HG03060 (cell line): Measurements from ENCODE around the gene ZFR.
"Not testable (repeated sequence)": the region's sequence is repeated elsewhere in the genome, so short reads cannot be mapped to it uniquely, and the experiment has no call there.

ENCODE experiments used
- ATAC-seq: cut with Tn5 transposase; IDR thresholded peaks from one replicate; pipeline ENCODE4 v1.9.1; 2021; ENCODE audit warnings: low read depth, moderate number of reproducible peaks; ENCODE audit not compliant: unreplicated experiment

Gene ZFR

DNA sequence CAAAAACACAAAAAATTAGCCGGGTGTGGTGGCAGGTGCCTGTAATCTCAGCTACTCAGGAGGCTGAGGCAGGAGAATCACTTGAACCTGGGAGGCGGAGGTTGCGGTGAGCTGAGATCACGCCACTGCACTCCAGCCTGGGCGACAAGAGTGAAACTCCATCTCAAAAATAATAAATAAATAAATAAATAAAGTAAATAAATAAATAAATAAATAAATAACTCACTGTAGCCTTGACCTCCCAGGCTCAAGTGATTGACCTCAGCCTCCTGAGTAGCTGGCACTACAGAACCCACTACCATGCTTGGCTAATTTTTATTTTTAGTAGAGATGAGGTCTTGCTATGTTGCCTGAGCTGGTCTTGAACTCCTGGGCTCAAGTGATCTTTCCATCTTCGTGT is 77.3 kb downstream of the ZFR start:
- ATAC-seq: not testable (repeated sequence)

DNA sequence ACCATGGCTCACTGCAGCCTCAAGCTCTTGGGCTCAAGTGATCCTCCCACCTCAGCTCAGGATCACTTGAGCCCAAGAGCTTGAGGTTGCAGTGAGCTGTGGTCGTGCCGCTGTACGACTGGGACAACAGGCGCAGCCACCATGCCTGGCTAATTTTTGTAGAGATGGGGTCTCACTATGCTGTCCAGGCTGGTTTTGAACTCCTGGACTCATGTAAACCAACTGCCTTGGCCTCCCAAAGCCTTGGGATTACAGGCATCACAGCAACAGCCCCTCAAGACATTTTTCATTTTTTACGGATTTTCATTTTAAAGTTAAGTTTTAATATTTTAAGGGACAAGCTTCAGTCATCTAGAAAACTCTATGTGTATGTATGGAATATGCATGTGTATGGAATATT is 78.9 kb downstream of the ZFR start:
- no peak for ATAC-seq

DNA sequence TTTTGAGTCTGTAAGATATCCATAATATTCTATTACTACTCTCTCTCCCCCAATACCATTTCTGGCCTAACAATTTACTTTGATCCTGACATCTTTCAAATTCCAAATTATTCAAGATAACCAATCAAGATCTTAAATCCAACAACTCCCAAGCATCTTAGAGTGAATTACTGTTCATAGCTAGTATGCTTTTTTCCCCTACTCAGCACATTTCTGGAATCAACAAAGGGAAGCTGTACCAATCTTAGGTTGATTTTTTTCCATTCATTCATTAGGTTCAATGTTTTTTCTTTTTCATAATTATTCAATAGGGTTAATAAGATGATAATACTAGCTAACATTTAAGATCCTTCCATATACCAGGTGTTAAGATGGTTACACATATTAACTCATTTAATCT is 81.5 kb downstream of the ZFR start:
- no peak for ATAC-seq

DNA sequence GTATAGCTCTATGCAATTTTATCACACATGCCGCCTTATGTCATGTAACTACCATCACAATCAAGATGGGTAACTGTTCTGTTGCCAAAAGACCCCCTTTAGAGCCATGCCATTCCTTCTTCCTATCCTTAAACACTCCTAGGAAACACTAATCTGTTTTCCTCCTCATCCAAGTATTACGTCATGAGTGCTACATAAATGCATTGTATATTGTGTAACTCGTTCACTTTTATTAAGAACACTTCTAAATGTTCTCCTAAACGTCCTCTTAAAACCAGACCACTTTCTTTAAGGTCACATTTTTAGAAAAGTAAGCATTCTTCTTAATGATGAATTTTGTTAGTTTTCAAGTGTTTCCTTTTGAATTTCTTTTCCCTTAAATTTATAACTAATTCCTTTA is 82.0 kb downstream of the ZFR start:
- ATAC-seq: no peak

DNA sequence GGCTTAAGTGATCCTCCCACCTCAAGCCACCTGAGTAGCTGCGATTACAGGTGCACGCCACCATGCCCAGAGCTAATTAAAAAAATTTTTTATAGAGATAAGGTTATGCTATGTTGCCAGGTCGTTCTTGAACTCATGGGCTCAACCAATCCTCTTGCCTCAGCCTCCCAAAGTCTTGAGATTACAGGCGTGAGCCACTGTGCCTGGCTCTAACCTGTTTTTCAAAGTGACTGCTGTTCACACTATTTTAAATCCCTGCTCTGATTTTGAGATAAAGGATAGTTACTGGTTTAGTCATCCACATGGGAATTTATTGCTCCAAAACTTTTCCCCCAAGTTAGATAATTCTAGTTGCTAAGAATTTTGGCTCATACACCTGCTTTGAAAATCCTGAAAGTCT is 83.6 kb downstream of the ZFR start:
- no peak for ATAC-seq

DNA sequence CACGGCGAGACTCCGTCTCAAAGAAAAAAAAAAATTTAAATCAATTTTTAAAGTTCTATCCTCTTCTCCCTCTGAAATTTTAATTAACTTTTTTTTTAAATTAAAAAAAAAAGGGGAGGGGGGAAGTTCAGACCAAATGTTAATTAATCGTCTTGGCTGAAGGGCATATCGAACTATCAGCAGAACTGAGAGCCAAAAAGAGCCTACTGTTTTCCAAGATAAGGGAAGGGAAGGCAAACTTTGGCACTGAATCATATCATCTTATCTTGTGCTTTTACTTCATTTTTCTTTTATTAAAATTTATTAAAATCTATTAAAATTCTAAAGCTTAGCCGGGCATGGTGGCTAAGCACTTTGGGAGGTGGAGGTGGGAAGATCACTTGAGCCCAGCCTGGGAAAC is 85.9 kb downstream of the ZFR start:
- no peak for ATAC-seq

DNA sequence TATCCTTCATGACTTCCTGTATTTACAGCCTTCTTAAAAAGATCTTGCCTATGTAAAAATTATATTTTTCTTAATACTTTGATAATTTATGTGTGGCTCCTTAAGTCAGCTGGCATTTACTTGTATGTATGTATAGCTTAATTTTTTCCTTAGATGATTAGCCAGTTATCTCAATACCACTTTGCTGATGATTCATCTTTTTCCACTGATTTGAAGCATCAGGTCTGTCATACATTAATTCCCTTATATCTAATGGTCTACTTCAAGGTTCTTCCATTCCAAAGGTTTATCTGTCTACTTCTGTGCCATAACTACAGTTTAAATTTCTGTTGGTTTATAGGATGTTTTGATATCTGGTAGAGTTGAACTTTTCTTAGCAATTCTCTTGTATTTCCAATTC is 86.9 kb downstream of the ZFR start:
- no peak for ATAC-seq

DNA sequence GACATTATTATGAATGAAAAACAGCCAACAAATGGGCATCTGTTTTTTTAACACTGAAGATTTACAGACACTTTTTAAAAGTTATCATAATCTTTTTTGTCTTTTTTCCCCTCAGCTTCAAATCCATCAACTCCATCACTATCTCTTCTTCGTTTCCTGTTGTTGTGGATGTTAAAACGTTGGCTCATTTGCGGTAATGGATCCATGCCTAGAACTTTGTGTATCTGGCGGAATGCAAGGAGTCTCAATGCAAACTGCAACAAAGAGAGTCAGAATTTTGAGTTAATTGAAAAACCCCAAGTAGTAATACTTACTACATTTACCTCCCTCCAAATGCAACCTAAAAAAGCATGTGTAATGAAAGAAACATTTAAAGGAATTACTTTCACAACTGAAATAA is 88.9 kb downstream of the ZFR start:
- ATAC-seq: no peak

DNA sequence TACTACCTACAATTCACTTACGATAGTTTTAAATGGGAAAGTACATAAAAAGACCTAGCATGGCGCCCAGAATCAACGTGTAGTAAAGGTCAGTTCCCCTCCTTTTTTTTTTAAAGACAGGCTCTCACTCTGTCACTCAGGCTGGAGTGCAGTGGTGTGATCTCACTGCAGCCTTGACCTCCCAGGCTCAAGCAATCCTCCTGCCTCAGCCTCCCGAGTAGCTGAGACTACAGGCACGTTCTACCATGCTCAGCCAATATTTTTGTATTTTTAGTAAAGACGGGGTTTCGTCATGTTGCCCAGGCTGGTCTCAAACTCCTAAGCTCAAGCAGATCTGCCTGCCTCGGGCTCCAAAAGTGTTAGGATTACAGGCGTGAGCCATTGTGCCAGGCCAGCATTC is 91.1 kb downstream of the ZFR start:
- no peak for ATAC-seq

DNA sequence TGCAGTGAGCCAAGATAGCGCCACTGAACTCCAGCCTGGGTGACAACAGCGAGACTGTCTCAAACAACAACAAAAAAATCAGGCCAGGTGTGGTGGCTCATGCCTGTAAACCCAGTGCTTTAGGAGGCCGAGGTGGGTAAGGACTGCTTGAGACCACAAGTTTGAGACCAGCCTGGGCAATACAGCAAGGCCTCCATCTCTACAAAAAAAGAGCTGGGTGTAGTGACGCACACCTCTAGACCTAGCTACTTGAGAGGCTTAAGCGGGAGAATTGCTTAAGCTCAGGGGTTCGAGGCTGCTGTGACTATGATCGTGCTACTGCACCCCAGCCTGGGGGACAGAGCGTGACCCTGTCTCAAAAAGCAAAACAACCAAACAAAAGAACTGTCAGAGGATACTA is 91.9 kb downstream of the ZFR start:
- ATAC-seq: no peak

DNA sequence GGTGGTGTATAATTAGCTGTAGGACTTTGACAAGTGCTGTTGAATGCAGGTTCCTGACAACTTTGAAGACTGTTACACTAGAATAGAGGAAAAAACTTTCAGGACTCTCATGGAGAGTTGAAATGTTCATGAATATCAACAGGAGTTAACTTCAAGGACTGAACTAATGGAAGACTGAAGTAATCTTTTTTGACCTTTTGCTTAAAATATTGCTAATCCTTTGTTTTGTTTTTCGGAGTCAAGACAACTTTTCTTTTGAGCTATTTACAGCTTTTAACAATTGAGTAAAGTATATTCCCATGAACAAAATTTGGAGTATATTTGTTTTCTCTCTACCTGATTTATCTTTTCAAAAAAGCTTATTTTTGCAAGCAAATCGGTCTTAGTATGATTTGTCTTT is 97.7 kb downstream of the ZFR start:
- ATAC-seq: no peak

DNA sequence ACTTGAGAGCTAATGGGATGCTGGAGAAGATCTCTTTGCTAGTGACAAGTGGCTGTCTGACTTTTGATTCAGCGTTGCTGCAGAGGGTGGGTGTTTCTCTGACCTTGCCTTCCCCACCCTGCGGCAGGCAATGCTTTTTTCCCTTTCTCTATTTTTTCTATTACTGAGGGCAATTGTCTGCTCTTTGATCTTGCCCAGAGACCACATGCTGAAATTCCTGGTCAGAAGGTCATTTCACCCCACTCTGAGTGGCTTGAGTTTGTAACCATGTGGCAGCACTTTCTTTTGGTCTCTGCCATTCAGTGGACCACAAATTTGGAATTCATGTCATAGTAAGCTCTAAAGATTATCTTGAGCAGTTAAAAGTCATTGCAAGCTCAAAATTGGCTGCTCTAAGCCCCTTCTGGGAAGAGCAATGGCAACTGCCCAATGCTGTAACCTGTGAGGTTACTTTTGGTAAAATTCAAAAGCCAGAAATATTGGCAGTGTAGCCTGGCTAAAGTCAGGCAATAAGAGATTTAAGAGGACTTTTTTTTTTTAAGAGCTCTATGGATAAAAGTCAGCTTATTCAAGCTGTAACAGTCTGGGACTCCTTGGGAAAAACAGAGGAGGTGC is 101.4 kb downstream of the ZFR start:
- ATAC-seq: no peak

DNA sequence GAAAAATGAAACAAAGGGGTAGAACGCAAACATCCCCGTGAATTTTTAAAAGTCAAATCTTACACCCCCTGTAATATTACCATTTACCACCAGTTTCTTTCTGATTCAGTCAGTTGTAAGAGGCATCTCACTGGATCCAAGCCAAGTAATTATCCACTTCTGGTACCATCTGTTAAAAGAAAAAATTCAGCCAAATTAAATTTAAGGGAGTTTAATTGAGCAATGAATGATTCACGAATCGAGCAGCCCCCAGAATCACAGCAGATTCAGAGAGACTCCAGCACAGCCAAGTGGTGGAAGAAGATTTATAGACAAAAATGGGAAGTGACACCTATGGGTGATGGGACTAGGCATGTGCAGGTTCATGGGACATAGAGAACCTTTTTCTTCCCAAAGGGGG is 101.9 kb downstream of the ZFR start:
- ATAC-seq: no peak

DNA sequence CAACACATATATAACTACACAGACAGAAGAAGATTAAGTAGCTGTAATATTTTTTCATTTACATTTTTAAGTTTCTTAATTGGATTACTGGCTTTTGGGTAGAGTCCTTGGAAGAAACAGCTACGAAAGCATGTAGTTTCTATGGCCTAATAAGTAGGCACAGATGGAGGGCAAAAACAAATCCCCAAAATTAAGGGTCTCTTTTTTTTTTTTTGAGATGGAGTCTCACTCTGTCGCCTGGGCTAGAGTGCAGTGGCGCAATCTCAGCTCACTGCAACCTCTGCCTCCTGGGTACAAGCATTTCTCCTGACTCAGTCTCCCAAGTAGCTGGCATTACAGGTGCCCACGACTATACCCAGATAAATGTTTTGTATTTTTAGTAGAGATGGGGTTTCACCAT is 104.7 kb downstream of the ZFR start:
- ATAC-seq: no peak

DNA sequence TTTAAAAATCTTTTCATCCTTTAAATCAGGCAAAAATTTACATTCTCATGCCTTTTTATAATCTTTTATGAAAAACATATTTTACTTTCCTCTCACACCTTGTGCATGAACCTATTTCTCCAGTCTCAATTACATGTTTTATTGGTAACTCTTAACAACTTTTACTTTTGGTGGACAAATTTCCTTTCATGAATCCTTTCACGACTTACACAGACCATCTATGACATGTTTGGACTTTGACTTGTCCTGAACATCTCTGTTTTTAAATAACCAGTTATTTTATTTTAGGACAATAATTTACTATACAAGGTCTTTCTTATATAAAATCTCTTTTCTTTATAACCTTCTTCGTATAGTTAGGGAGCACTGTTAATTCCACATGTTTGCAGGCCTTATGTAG is 105.3 kb downstream of the ZFR start:
- ATAC-seq: no peak

DNA sequence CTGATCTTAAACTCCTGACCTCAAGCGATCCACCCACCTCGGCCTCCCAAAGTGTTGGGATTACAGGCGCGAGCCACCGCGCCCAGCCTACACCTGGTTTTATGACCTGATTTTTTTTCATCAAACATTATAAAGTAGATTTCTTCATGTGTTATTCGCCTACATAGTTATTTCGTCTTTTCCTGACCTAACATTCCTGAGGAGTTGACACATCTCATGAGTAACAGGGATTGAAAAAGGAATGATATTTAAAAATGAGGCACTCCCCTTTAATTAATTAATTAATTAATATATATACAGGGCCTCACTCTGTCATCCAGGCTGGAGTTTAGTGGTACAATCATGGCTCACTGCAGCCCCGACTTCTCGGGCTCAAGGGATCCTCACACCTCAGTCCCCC is 111.6 kb downstream of the ZFR start:
- no peak for ATAC-seq

DNA sequence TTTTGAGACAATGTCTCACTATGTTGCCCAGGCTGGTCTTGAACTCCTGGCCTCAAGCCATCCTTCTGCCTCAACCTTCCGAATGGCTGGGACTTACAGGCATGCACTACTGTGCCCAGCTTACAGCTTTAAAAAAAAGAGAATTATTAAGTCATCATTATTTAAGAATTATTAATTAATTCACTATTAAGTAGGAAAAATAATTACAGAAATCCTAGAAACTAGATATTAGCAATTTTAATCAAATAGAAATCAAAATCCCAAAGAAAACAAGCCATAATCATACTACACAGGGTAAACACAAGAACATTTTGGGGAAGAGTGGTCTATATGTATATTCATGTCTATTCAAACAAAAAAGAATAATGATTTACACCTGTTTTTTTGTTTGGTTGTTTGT is 112.2 kb downstream of the ZFR start:
- ATAC-seq: no peak

DNA sequence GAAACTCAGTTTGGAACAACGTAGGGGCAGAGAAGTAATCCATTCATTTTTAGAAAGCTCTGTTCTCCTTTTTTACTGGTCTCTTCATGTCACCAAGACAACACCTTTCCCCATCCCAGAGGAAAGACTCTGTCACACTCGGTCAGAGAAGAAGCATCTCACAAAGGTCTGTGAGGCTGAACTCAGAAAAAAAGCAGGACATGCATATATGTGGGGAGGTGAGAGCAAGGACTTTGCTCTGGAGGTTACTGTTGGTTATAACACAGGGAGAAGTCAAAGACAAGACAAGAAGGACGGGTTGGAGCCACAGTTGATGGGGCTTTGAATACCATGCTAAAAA is 112.6 kb downstream of the ZFR start:
- no peak for ATAC-seq

DNA sequence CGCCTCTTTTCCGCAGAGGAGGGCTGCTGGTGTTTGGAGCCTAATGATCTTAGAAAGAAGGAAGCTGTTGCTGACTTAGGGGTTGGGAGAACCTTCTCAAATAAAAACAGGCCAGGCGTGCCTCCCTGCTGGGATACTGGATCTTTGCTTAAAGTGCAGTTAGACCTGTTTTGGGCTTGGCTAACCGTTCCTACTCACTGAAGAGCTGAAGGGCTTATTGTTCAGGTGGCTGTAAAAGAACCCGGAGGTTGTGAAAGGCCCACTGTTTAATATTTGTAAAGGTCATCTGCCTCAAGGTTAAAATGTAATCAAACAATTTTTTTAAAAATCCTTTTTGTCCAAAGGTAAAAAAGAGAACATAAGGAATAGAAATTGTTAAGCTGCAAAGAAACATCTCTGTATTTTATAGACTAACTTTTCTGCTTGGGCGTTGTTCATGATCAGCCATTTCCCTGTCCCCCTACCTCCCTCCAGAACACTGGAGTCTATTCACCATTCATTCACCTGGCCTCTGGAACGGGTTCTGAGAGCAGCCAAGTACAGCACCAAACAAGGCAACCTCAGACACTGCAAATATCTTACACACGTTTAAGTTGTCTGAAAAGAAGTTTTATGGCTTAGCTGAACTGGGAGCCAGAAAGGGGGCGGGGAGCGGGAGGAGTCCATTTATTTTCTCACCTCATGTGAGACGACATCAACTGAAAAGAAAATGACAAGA is 113.2 kb downstream of the ZFR start:
- ATAC-seq: no peak

DNA sequence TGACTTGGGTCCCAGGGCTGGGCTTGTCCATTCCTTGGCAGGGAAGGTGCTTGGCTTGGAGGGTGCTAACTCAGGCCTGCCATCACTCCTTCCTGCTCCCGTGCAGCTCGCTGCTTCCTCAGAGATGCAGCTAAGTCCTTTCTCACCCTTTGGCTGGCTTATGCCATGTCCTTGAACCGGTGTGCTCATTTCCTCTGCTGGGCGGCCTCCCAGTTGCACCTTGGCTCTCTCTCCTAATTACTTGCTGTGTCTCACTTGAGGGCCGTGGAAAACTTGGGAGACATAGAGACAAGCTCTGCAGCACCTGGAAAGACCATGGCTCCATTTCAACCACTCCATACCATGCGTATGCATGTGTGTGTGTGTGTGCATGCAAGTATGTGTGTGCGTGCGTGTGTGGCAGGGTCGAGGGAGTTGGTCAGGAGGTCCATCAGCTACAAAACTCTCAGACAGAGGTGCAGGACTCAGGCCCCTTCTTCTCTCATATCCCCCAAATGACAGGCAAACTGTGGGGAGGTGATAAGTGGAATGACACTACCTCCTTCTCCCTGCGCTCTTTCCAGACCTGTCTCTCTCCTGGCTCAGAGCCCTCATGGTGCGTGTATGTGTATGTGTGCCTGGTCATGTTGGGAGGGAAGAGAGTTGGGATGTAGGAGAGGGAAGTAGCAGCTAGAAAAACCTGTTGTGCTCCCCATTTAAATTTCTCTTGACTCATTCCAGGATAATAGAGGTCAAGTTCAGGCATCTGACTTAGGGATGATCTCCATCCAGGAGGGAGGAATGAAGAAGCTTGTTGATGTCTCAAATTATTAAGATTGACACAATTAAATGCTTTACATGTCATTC is 114.2 kb downstream of the ZFR start:
- ATAC-seq: no peak

DNA sequence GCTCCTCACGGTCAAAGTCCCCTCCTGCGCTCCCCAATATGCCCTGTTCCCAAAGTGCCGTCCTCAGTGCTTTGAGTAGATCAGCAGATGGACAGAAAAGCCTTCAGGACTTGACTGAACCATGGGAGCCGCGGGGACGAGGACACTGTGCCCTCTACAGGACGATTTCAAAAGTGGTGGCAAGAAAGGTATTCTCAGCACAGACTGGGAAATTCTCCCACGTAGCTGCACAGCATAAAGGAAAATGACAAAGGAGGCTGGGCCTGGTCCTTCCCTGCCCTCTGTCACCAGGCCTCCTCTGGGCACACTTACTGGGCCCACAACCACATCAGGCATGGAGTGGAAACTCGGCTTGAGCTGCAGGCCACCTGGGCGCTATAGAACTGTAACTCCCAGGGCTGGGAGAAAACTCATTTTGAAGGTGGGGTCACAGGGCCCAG is 115.1 kb downstream of the ZFR start:
- ATAC-seq: no peak

DNA sequence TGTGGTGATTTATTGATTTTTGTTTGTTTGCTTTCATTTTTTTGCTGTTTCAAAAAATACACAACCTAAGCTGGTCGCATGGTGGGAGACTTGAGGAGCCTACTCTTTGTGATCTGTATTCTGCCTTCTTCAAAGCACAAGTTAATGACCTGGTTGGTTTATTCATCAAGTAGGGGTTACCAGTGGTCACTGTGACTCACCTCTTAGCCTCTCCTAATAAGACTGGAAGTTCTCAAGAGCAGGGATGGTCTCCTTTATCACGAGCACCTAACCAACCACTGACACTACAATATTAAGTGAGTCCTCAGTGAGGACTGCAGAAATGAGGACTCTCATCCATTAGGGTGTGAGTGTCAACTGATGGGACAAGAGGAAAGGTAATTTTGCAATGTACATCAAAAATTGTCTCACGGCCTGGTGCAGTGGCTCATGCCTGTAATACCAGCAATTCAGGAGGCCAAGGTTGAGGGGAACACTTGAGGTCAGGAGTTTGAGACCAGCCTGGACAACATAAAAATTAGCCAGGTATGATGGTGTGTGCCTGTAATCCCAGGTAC is 118.2 kb downstream of the ZFR start:
- ATAC-seq: no peak
